Spleen (tissue), 11 donors: ENCODE measurements around the gene TMPRSS6. TPM values are rescaled to one million over a fixed set of nuclear protein-coding genes. Genes with fewer than 3 reads are reported as not detected.

Experiments used
- DNase-seq: peaks from one replicate; pipeline ENCODE4 v3.0.0-alpha.2; 2020
- H3K27ac ChIP-seq, 8 donors: fragments of 200-600 bp; sonication (generic) in 7 of 8; 1 replicate in 4 of 8; 2 replicates in 4 of 8; pipeline versions ENCODE4 v1.5.0 to v1.8.0; 2016 to 2021; ENCODE audit warnings: inconsistent platforms in 4 of 8, mild to moderate bottlenecking in 4 of 8, moderate library complexity in 1 of 8
- H3K27me3 ChIP-seq, 7 donors: fragments of 200-600 bp; sonication (generic) in 6 of 7; replicated peaks in 1 of 7; 1 replicate in 4 of 7; 2 replicates in 3 of 7; pipeline versions ENCODE4 v1.5.0 to v1.8.0; 2016 to 2021; ENCODE audit warnings: inconsistent platforms in 3 of 7, mild to moderate bottlenecking in 1 of 7
- H3K36me3 ChIP-seq, 6 donors: fragments of 200-600 bp; sonication (generic) in 5 of 6; 1 replicate in 4 of 6; 2 replicates in 2 of 6; pipeline versions ENCODE4 v1.5.0 to v1.8.0; 2016 to 2021; ENCODE audit warnings: inconsistent platforms in 2 of 6
- H3K4me1 ChIP-seq, 6 donors: fragments of 200-600 bp; sonication (generic) in 5 of 6; 1 replicate in 3 of 6; 2 replicates in 3 of 6; pipeline versions ENCODE4 v1.5.0 to v1.8.0; 2016 to 2021; ENCODE audit warnings: inconsistent platforms in 3 of 6
- H3K4me3 ChIP-seq, 8 donors: fragments of 200-600 bp; sonication (generic) in 7 of 8; 1 replicate in 4 of 8; 2 replicates in 4 of 8; pipeline versions ENCODE4 v1.5.0 to v1.8.0; 2016 to 2021; ENCODE audit warnings: inconsistent platforms in 4 of 8, mild to moderate bottlenecking in 4 of 8, moderate library complexity in 2 of 8
- H3K9me3 ChIP-seq, 8 donors: fragments of 200-600 bp; sonication (generic) in 7 of 8; 1 replicate in 4 of 8; 2 replicates in 4 of 8; pipeline versions ENCODE4 v1.5.0 to v1.8.0; 2016 to 2021; ENCODE audit warnings: inconsistent platforms in 4 of 8
- CTCF ChIP-seq, 11 experiments: fragments of 200-600 bp in 7 of 11; fragments of 450-650 bp in 4 of 11; sonication (generic) in 4 of 11; IDR thresholded peaks in 8 of 11; conservative IDR thresholded peaks in 3 of 11; 1 replicate in 7 of 11; 2 replicates in 4 of 11; pipeline versions ENCODE4 v1.4.0 to v1.8.0; 2016 to 2021; ENCODE audit warnings: antibody characterized with exemption in 11 of 11, inconsistent platforms in 4 of 11, mild to moderate bottlenecking in 1 of 11
- POLR2A ChIP-seq, 3 donors: fragments of 450-650 bp; IDR thresholded peaks; one replicate each; pipeline ENCODE4 v1.5.1; 2017; ENCODE audit warnings: antibody characterized with exemption in 3 of 3, mild to moderate bottlenecking in 1 of 3
- POLR2AphosphoS5 ChIP-seq, 3 donors: sonication (generic); formaldehyde crosslinking; IDR thresholded peaks; one replicate each; pipeline ENCODE4 v1.5.1; 2017; ENCODE audit warnings: antibody characterized with exemption in 3 of 3
- WGBS, 5 donors: extraction: QIAGEN DNeasy Blood & Tissue Kit in 3 of 5; methylation state at CpG; one replicate each; pipeline versions ENCODE4 v1.1.5 to v1.1.7; 2013 to 2018; 5-methylcytosine and 5-hydroxymethylcytosine counted together
- intact Hi-C: fragments of 100-400 bp; cut with DNase I; formaldehyde crosslinking; loops from one replicate; pipeline ENCODE4 v1.15.0; 2023; ENCODE audit warnings: low total_unique reads
- polyA plus RNA-seq, 3 donors: library from polyadenylated mRNA; stranded (reverse); fragments of 200-250 nt; gene quantifications; one replicate each; pipeline ENCODE4 v1.2.1, GENCODE V29; 2013
- total RNA-seq, 7 donors: library from RNA; depleted of rRNA in 3 of 7; stranded (reverse); fragments of >200 nt in 3 of 7; fragmentation: NEBNext Ultra II Directional in 4 of 7; extraction: Animal tissue kit (Norgen Biotek cat#: 25700) in 4 of 7; gene quantifications; one replicate each; pipeline versions ENCODE4 v1.1.0 to v1.2.1, GENCODE V29; 2016 to 2021
- donor health status: healthy with polysubstance abuse.
- donor health status: DM: no; HTN: no; CAD: no; lungs with moderate emphysema.
- donor health status: DM: no; HTN: no; CAD: no.
- donor health status: Bipolar disorder and iron deficiency.
- donor health status: healthy.
- donor health status: DM: no; HTN: no; CAD: no.
- donor health status: DM: yes; HTN: yes; CAD: no.

Gene TMPRSS6
- total and polyA plus RNA-seq, 10 donors, result 0.09 to 0.55 (median 0.28) TPM; not detected in 5

- WGBS, 5 donors, result 66 to 83% (median 76%) methylated on average over 8 of the region's 8 CpGs
- Histone ChIP-seq H3K4me1 (no peaks in the 10 kb centered on the region), H3K36me3 (no peaks in the 10 kb centered on the region), H3K9me3 (no peaks in the 10 kb centered on the region), H3K27me3 (peaks cover 0 to 10% (median 0%) of the 10 kb centered on the region in 7 donors), H3K4me3 (no peak overlapping the region), H3K27ac (no peak overlapping the region)
- TF ChIP-seq POLR2AphosphoS5 (IDR thresholded peaks at IDR 0.05) (no peak), CTCF (IDR thresholded peaks at IDR 0.05 in 8 of 11, conservative IDR thresholded peaks at IDR 0.05 in 3 of 11) (no peak), POLR2A (IDR thresholded peaks at IDR 0.05) (no peak)
- intact Hi-C loops, result no loop called here
- DNase-seq, result no peak
Measured at GRCh38 chr22:37113757-37114156, 4.2 kb upstream of the TMPRSS6 start.

- intact Hi-C loops, result no loop called here
- H3K9me3 ChIP-seq, result no peaks in the 10 kb centered on the region
Measured at GRCh38 chr22:37112084-37112728, 2.7 kb upstream of the TMPRSS6 start.

GRCh38 chr22:37111156-37111717 lies 1.7 kb upstream of the TMPRSS6 start:
- TF ChIP-seq POLR2AphosphoS5 (IDR thresholded peaks at IDR 0.05), result no peak
- no peak for TF ChIP-seq POLR2A (IDR thresholded peaks at IDR 0.05)
- TF ChIP-seq CTCF (IDR thresholded peaks at IDR 0.05 in 8 of 11, conservative IDR thresholded peaks at IDR 0.05 in 3 of 11), result no peak
- intact Hi-C loops, result no loop called here
- H3K27me3 ChIP-seq, result peaks cover 0 to 10% (median 0%) of the 10 kb centered on the region in 7 donors
- WGBS, 5 donors, result 92 to 96% (median 93%) methylated on average over 13 of the region's 13 CpGs
- no peaks in the 10 kb centered on the region for H3K4me1 ChIP-seq
- no peak for DNase-seq
- no peaks in the 10 kb centered on the region for H3K9me3 ChIP-seq
- H3K36me3 ChIP-seq, result no peaks in the 10 kb centered on the region
- H3K27ac ChIP-seq, result no peak overlapping the region
- no peak overlapping the region for H3K4me3 ChIP-seq

More at GRCh38 chr22:37112084-37112728, 2.7 kb upstream of the TMPRSS6 start:
- Histone ChIP-seq H3K4me3 (no peak overlapping the region), H3K36me3 (no peaks in the 10 kb centered on the region), H3K27me3 (peaks cover 0 to 10% (median 0%) of the 10 kb centered on the region in 7 donors), H3K4me1 (no peaks in the 10 kb centered on the region), H3K27ac (no peak overlapping the region)
- WGBS, 5 donors, result 75 to 86% (median 79%) methylated on average over 11 to 12 of the region's 12 CpGs
- TF ChIP-seq CTCF (IDR thresholded peaks at IDR 0.05 in 8 of 11, conservative IDR thresholded peaks at IDR 0.05 in 3 of 11) (no peak), POLR2AphosphoS5 (IDR thresholded peaks at IDR 0.05) (no peak), POLR2A (IDR thresholded peaks at IDR 0.05) (no peak)
- DNase-seq, result no peak

- intact Hi-C loops, result no loop called here
- no peaks in the 10 kb centered on the region for H3K9me3 ChIP-seq
- WGBS, 5 donors, result 85 to 92% (median 91%) methylated on average over 18 of the region's 18 CpGs
- no peak overlapping the region for H3K27ac ChIP-seq
- peaks cover 0 to 24% (median 0%) of the 10 kb centered on the region in 7 donors for H3K27me3 ChIP-seq
- H3K36me3 ChIP-seq, result no peaks in the 10 kb centered on the region
- TF ChIP-seq POLR2AphosphoS5 (IDR thresholded peaks at IDR 0.05) (no peak), CTCF (IDR thresholded peaks at IDR 0.05 in 8 of 11, conservative IDR thresholded peaks at IDR 0.05 in 3 of 11) (no peak), POLR2A (IDR thresholded peaks at IDR 0.05) (no peak)
- DNase-seq, result no peak
- H3K4me3 ChIP-seq, result no peak overlapping the region
- peaks cover 0 to 5% (median 0%) of the 10 kb centered on the region in 6 donors for H3K4me1 ChIP-seq
Measured at GRCh38 chr22:37107816-37108621, 1.5 kb downstream of the TMPRSS6 start.
